Retinal pigment epithelial cell (primary cell): Measurements from ENCODE around the gene F7.
"Not testable (repeated sequence)": the region's sequence is repeated elsewhere in the genome, so short reads cannot be mapped to it uniquely, and the experiment has no call there.

ENCODE experiments used
- DNase-seq: peaks from one replicate; pipeline ENCODE4 v3.0.0-alpha.2; 2010; ENCODE audit warnings: low read depth
- H3K4me3 ChIP-seq: 2 replicates; pipeline ENCODE4 v1.5.1; 2011; ENCODE audit warnings: mild to moderate bottlenecking, low read length, control low read depth, moderate library complexity
- CTCF ChIP-seq: conservative IDR thresholded peaks from 2 replicates; pipeline ENCODE4 v1.5.1; 2011; ENCODE audit warnings: low read depth, low read length, control low read depth, inconsistent platforms

Gene F7

GRCh38 chr13:113096052-113096744 lies 9.4 kb upstream of the F7 start:
- TF ChIP-seq CTCF, result no peak
- no peak for DNase-seq
- no peak overlapping the region for H3K4me3 ChIP-seq

GRCh38 chr13:113096745-113097305 lies 8.8 kb upstream of the F7 start:
- no peak overlapping the region for H3K4me3 ChIP-seq
- DNase-seq, result no peak
- TF ChIP-seq CTCF, result no peak

GRCh38 chr13:113097651-113098050 lies 7.9 kb upstream of the F7 start:
- TF ChIP-seq CTCF, result no peak
- no peak overlapping the region for H3K4me3 ChIP-seq
- no peak for DNase-seq

GRCh38 chr13:113098162-113098732 lies 7.3 kb upstream of the F7 start:
- TF ChIP-seq CTCF, result no peak
- H3K4me3 ChIP-seq, result no peak overlapping the region
- DNase-seq, result no peak

- no peak for TF ChIP-seq CTCF
- DNase-seq, result no peak
- no peak overlapping the region for H3K4me3 ChIP-seq
Measured at GRCh38 chr13:113099142-113099541, 6.4 kb upstream of the F7 start.

- not testable (repeated sequence) for DNase-seq, H3K4me3 ChIP-seq
Measured at GRCh38 chr13:113102302-113102701, 3.3 kb upstream of the F7 start.

- no peak for DNase-seq
- TF ChIP-seq CTCF, result no peak
Measured at GRCh38 chr13:113102727-113103126, 2.9 kb upstream of the F7 start.

More at GRCh38 chr13:113102727-113103126, 2.9 kb upstream of the F7 start:
- no peak overlapping the region for H3K4me3 ChIP-seq
